Thyroid gland (tissue), 4 donors: ENCODE results near the gene PDLIM1.

Source experiments
- POLR2A ChIP-seq, 2 donors: fragments of 450-650 bp; IDR thresholded peaks; one replicate each; pipeline ENCODE4 v1.6.1; 2017; ENCODE audit warnings: antibody characterized with exemption in 2 of 2, mild to moderate bottlenecking in 2 of 2, moderate library complexity in 1 of 2
- TF ChIP-seq, protein P1 (sequence below), 6 experiments: fragments of 200-600 bp in 3 of 6; fragments of 450-650 bp in 3 of 6; sonication (generic) in 3 of 6; IDR thresholded peaks; one replicate each; pipeline ENCODE4 v1.5.1; 2016 to 2019; ENCODE audit warnings: antibody characterized with exemption in 6 of 6, mild to moderate bottlenecking in 2 of 6, inconsistent platforms in 1 of 6, moderate library complexity in 1 of 6

DNA sequence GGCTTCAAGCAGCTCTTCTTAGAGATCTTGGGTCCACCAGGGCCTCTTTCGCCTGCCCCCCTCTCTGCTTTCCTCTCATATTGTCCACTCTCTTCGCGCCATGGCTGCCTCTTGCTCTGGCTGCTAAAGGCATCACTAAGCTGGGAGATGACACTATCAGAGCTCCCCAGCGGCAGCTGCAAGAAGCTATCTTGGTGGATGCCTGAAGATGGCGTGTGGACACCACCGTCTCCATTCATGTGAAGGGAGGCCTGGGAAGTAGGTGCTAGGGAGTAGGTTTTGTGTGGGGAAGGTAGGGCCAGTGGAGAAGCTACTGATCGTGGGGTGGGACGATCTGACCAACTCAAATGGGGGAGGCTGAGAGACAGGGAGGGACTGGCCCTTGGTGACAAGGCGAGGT is 45.9 kb upstream of the PDLIM1 start:
- TF ChIP-seq, protein P1, sequence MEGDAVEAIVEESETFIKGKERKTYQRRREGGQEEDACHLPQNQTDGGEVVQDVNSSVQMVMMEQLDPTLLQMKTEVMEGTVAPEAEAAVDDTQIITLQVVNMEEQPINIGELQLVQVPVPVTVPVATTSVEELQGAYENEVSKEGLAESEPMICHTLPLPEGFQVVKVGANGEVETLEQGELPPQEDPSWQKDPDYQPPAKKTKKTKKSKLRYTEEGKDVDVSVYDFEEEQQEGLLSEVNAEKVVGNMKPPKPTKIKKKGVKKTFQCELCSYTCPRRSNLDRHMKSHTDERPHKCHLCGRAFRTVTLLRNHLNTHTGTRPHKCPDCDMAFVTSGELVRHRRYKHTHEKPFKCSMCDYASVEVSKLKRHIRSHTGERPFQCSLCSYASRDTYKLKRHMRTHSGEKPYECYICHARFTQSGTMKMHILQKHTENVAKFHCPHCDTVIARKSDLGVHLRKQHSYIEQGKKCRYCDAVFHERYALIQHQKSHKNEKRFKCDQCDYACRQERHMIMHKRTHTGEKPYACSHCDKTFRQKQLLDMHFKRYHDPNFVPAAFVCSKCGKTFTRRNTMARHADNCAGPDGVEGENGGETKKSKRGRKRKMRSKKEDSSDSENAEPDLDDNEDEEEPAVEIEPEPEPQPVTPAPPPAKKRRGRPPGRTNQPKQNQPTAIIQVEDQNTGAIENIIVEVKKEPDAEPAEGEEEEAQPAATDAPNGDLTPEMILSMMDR (IDR thresholded peaks at IDR 0.05): no peak
- TF ChIP-seq POLR2A (IDR thresholded peaks at IDR 0.05): no peak
